NCI-H2107 (cell line): Measurements from ENCODE around the gene ITGA5.
A peak's percentile ranks its signal among the peaks of the same experiment; 100 is the strongest.

Source experiments
- DNase-seq: peaks from one replicate; lab custom pipeline; 2025; lab: John Stamatoyannopoulos, UW

The ITGA5 gene

GRCh38 chr12:54352891-54353874, 65.9 kb downstream of the ITGA5 start:
- DNase-seq = peak; percentile 32

GRCh38 chr12:54352022-54352531, 67.0 kb downstream of the ITGA5 start:
- peak; percentile 81 for DNase-seq

GRCh38 chr12:54351341-54351740, 67.7 kb downstream of the ITGA5 start:
- no peak for DNase-seq

GRCh38 chr12:54350743-54351142, 68.3 kb downstream of the ITGA5 start:
- no peak for DNase-seq

GRCh38 chr12:54349679-54350078, 69.4 kb downstream of the ITGA5 start:
- no peak for DNase-seq

- DNase-seq = no peak
Measured at GRCh38 chr12:54349036-54349435, 70.0 kb downstream of the ITGA5 start.
